SU-DHL-6 (cell line): ENCODE data around the gene SHQ1.

Experiments
- CTCF ChIP-seq: fragments of 200-600 bp; sonication (generic); IDR thresholded peaks from one replicate; pipeline ENCODE4 v1.5.1; 2017; ENCODE audit warnings: antibody characterized with exemption, mild to moderate bottlenecking, low read length, moderate library complexity; ENCODE audit not compliant: insufficient read depth, poor library complexity, severe bottlenecking
- EZH2phosphoT487 ChIP-seq: fragments of 200-600 bp; sonication (generic), shearing (Covaris generic); conservative IDR thresholded peaks from 2 replicates; pipeline ENCODE4 v1.6.1; 2018; ENCODE audit warnings: mild to moderate bottlenecking, antibody characterized with exemption, low read length, moderate library complexity, mixed read lengths

GRCh38 chr3:72768481-72768880, 79.8 kb downstream of the SHQ1 start:
- TF ChIP-seq CTCF: no peak
- TF ChIP-seq EZH2phosphoT487: no peak
